ENCODE data around the gene ZDHHC22. TPM values are rescaled to one million over a fixed set of nuclear protein-coding genes. Genes with fewer than 3 reads are reported as not detected.

ZDHHC22 gene
- total and polyA plus RNA-seq, 2 of the 13 experiments (the other 11 are each of a cell fraction or from before 2014, with no cell fraction given) = not detected

- TF ChIP-seq ARID5B (CRISPR knock-in tag; IDR thresholded peaks at IDR 0.05) = 0 out of 2 replicates have a peak, but pooled peaks have one; percentile 30
- TF ChIP-seq PRDM4 (CRISPR knock-in tag; IDR thresholded peaks at IDR 0.05; ENCODE audit: borderline replicate concordance) = no peak
- peak; percentile 74; the same call in 1 of the 2 replicates for TF ChIP-seq SALL1 (CRISPR knock-in tag; IDR thresholded peaks at IDR 0.05)
- TF ChIP-seq ZFY (CRISPR knock-in tag; IDR thresholded peaks at IDR 0.05) = peak; percentile 45; the same call in 1 of the 2 replicates
- TF ChIP-seq ZNF7 (CRISPR knock-in tag; IDR thresholded peaks at IDR 0.05) = no peak
- TF ChIP-seq NR2F6 (IDR thresholded peaks at IDR 0.05) = no peak
- peak; percentile 21; the same call in 1 of the 2 replicates for TF ChIP-seq NR2F6 (CRISPR knock-in tag; IDR thresholded peaks at IDR 0.05)
- no peak for TF ChIP-seq SOX6 (IDR thresholded peaks at IDR 0.05)
- peak; percentile 23; the same call in 1 of the 2 replicates for TF ChIP-seq SOX6 (CRISPR knock-in tag; IDR thresholded peaks at IDR 0.05)
- TF ChIP-seq ZNF580 (CRISPR knock-in tag; IDR thresholded peaks at IDR 0.05; ENCODE audit: borderline replicate concordance, low read depth) = 0 out of 2 replicates have a peak, but pooled peaks have one; percentile 21
- 0 out of 2 replicates have a peak, but pooled peaks have one; percentile 30 for TF ChIP-seq ZNF800 (CRISPR knock-in tag; IDR thresholded peaks at IDR 0.05)
- TF ChIP-seq ZNF350 (CRISPR knock-in tag; IDR thresholded peaks at IDR 0.05; ENCODE audit: borderline replicate concordance, low read depth) = 0 out of 2 replicates have a peak, but pooled peaks have one; percentile 27
- TF ChIP-seq ZNF292 (CRISPR knock-in tag; IDR thresholded peaks at IDR 0.05; ENCODE audit: borderline replicate concordance, low read depth) = peak; percentile 68; the same call in 1 of the 2 replicates
- no peak for TF ChIP-seq EHMT2 (IDR thresholded peaks at IDR 0.05; ENCODE audit: borderline replicate concordance, low read depth, low read length)
- TF ChIP-seq POGK (CRISPR knock-in tag; conservative IDR thresholded peaks at IDR 0.05) = 0 out of 2 replicates have a peak, but pooled peaks have one; percentile 19
- no peak for TF ChIP-seq HHEX (CRISPR knock-in tag; IDR thresholded peaks at IDR 0.05)
- TF ChIP-seq MLX (CRISPR knock-in tag; IDR thresholded peaks at IDR 0.05) = 0 out of 2 replicates have a peak, but pooled peaks have one; percentile 34
- TF ChIP-seq PITX1 (CRISPR knock-in tag; IDR thresholded peaks at IDR 0.05) = peak; percentile 59; the same call in 1 of the 2 replicates
Observed at GRCh38 chr14:77184396-77185092, 43.0 kb upstream of the ZDHHC22 start (continued).

Data from HepG2 (cell line).